HT-29 (cell line): Measurements from ENCODE around the gene NDUFA11. TPM values are rescaled to one million over a fixed set of nuclear protein-coding genes. Genes with fewer than 3 reads are reported as not detected.
"Not testable (repeated sequence)": the region's sequence is repeated elsewhere in the genome, so short reads cannot be mapped to it uniquely, and the experiment has no call there.

Source experiments
- DNase-seq: peaks from one replicate; pipeline ENCODE4 v3.0.0-alpha.2; 2015; ENCODE audit warnings: low spot score
- total RNA-seq: library from RNA; depleted of rRNA; stranded (reverse); fragments of >200 nt; shearing (Covaris generic); gene quantifications from 2 replicates; pipeline ENCODE4 v1.2.3, GENCODE V29; 2014

Gene NDUFA11
- total RNA-seq, 1 experiment from 2014 or later, result 313 TPM

DNA sequence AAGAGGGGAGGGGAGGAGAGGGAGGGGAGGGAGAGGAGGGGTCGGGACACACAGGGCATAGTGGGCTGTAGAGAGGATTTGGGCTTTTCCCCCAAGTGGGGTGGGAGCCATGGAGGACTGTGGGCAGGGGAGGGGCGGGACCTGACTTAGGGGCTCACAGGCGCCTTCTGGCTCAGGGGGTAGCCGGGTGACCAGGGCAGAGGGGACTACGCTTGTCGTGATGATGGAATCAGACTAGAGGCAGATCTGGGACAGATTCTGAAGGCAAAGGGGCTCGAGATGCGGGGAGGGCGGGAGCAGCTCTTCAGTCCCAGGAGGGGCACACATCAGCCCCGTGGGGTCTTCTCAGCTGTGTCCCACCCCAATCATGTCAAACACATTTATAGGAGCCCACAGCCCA, 13.5 kb downstream of the NDUFA11 start:
- no peak for DNase-seq

DNA sequence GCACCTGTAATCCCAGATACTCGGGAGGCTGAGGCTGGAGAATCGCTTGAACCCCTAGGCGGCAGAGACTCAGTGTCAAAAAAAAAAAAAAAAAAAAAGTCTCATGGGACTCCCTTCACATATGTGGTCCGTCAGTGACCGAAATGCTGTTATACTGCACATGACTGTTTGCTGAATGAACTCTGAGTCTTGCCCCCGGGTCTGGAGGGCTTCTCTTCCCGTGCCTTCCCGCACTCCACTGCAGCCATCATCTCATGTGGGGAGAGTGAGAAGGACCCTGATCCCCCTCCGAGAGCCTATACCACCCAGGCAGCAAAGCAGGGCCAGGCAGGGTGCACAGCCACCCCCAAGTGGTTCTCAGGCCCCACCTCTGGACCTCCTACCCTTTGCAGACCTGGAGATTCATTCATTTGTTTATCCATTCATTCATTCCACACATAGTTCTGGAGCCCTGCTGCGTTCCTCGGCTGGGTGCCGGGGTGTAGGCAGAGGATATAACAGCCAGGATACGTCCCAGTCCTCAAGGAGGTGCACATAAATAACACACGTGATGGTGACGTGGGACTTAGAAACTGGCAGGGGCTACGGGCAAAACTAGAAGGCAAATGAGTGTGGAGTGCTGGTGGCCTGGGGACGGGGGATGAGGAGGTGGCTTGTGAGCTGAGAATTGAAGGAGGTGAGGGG, 14.2 kb downstream of the NDUFA11 start:
- no peak for DNase-seq

DNA sequence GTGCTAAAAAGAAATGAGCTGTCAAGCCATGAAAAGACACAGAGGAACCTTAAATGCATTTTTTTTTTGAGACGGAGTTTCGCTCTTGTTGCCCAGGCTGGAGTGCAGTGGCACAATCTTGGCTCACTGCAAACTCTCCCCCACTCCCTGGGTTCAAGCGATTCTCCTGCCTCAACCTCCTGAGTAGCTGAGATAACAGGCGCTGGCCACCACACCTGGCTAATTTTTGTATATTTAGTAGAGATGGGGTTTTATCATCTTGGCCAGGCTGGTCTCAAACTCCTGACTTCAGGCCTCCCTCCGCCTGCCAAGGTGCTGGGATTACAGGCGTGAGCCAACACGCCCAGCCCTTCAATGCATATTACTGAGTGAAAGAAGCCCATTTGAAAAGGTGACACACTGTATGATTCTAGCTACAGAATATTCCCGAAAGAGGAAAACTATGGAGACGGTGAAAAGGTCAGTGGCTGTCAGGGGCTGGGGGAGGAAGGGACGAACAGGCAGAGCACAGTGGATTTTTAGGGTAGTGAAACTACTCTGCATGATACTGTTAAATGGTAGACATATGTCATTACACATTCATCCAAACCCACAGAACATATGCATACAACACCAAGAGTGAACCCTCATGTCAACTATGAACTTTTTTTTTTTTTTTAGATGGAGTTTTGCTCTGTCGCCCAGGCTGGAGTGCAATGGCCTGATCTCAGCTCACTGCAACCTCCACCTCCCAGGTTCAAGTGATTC, 19.4 kb downstream of the NDUFA11 start:
- DNase-seq, result not testable (repeated sequence)

DNA sequence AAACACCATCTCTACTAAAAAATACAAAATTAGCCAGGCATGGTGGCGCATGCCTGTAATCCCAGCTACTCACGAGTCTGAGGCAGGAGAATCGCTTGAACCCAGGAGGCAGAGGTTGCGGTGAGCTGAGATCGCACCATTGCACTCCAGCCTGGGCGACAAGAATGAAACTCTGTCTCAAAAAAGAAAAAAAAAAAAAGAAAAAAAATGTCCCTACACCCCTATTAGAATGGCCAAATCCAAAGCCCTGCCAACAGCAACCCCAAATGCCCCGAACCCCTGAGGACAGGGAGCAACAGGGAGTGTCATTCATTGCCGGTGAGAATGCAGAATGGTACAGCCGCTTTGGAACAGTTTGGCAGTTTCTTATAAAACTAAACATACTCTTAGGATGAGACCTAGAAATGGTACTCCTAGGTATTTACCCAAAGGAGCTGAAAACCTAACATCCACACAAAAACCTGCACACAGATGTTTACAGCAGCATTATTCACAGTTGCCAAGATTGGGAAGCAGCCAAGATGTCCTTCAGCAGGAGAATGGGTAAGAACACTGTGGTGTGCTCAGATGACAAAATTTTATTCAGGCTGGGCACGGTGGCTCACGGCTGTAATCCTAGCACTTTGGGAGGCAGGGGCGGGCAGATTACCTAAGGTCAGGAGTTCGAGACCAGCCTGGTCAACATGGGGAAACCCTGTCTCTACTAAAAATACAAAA, 20.3 kb downstream of the NDUFA11 start:
- DNase-seq, result not testable (repeated sequence)

DNA sequence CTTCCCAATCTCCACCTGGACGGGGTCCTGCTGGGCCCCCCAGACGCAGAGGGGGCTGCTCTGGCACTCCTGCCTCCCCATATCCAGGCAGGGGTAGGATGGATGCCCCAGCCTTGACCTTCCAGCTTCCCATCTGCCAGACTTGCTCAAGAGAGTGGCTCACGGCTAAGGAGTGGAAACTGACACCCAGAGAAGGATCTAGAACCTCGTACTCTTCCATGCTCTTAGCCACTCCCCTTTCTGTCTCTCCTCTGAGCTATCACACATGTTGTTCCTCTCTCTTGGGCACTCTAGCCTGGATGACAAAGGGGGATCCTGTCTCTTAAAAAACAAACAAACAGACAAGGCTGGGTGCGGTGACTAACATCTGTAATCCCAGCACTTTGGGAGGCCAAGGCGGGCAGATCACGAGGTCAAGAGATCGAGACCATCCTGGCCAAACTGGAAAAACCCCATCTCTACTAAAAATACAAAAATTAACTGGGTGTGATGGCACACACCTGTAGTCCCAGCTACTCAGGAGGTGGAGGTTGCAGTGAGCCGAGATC, 21.1 kb downstream of the NDUFA11 start:
- no peak for DNase-seq

DNA sequence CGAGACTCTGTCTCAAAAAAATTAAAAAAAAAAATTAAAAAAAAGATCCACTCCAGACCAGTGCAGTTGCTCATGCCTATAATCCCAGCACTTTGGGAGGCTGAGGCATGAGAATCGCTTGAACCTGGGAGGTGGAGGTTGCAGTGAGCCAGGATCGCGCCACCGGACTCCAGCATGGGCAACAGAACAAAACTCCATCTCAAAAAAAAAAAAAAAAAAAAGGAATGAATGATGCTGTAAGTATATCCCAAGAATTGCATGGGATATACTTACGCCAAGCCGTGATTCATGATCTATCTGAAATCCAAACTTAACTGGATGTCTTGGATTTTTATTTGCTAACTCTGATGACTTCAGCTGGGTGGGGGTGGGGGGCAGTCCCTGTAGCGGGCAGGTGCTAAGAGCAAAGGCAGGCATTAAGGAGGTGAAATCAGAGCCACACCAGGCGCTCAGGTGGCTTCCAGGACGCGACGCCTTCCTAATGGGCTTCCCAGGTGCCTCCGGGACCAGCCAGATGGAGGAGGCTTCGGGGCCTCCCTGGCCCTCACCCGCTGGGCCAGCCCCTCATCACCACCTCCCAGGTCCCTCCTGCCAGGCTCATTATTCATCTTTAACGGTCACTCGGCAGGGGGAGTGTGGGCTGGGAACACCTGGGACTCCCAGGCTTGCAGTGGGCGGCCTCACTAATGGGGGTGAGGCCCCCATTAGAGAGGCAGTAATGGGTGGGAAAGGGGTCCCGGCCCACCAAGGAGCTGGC, 21.9 kb downstream of the NDUFA11 start:
- DNase-seq, result no peak

DNA sequence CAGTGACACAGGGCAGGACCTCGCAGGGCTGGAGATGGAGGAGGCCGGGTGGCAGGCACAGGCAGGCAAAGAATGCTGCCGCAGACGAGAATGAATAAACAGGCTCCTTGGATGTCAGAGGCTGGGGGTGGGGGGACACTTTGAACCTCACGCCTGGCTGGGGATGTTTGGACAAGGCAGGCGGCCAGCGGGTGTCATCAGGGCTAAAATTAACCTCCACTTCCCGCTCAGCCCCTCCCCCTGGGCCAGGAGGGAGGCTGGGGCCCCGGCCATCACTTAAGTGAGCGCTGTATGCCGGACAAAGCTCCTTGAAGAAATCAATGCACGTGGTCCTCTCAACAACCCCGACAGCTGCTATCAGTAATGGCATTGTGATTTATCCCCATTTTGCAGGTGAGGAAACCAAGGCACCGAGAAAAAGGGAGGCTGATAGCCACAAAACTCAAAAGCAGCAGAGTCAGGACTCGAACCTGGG, 22.9 kb downstream of the NDUFA11 start:
- no peak for DNase-seq

DNA sequence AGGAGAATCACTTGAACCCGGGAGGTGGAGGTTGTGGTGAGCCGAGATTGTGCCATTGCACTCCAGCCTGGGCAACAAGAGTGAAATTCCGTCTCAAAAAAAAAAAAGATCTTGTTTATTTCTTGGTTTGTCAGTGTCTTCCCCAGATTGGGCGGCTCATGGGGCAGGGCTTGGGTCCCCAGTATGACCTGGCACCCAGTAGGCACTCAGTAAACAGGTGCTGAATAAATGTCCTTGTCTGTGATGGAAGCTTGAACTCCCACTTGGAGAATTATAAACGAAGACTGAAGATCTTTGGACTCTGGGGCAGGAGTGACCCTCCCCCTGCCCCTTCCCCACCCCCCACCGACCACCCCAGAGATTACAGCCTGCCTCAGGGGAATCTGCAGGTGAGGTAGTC, 23.4 kb downstream of the NDUFA11 start:
- no peak for DNase-seq

DNA sequence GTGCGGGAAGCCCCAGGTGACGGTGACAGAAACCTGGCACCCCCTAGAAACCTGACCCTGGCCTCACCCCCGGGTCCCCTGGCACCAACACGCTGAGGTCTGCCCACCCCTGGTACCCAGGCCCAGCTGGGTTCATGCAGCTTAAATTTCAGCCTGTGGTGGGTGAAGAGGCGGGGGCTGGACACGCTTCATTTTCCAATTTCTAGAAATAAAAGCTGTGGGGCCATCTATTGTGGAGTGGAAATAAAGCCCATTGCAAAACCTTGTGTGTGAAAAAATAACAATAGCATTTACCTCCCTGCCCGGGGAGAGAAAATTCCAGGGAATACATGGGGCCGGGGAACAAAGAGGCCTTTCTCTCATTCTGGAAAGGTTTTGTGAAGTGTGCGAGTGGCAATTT, 25.7 kb downstream of the NDUFA11 start:
- DNase-seq, result no peak

DNA sequence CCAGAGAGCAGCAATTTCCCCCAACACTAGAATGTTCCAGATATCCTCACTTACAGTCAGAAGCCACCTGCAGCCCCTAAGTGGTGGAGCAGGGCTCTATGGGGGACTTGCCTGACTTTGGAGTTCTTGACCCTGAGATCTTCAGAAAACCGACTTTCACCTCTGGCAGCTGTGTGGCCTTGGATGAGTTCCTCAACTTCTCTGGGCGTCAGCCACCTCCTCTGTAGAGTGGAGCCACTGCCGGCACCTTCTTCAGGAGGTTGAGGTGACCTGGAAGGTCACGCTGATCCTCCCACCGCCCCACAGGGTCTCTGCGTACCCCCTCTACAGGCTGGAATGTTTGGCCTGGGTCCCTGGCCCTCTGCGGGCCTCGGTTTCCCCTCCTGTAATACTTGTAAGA, 26.2 kb downstream of the NDUFA11 start:
- no peak for DNase-seq

DNA sequence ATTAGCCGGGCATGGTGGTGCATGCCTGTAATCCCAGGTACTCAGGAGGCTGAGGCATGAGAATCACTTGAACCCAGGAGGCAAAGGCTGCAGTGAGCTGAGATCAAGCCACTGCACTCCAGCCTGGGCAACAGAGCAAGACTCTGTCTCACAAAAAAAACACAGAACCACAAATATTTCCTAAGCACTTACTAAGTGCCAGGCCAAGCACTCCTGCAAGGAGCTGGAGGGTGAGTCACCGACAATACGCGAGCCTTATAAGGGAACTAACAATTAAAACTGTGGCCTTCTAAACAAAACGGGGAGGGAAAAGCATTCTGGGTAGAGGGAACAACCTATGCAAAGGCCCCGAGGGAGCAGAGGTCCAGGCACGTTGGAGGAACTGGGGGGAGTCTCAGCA, 29.1 kb downstream of the NDUFA11 start:
- DNase-seq, result not testable (repeated sequence)

DNA sequence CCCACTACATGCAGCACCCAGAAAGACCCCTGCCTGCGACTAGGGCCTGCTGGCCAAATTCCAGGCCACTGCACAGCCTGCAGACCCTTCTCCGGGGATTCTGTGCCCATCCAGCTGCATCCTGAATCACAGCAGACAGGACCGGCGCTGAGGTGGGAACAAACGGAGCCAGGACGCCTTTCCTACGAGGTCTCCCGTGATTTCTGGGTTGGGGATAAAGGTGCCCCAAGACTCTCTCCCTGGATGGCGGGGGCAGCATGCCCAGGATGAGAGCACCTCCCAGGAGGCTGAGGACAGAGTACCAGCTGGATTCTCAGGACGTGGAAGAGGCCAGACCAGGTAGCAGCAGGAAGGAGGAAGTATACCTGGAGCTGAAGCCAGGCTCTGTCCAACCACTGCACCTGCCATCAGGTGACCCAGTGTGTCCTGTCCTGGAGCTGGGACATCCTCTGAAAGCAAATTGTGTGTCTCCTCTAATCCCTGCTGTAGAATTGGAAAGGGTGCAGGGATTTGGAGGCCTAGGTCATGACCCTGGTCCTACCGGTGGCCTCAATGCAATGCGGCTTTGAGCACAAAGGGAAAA, 29.9 kb downstream of the NDUFA11 start:
- DNase-seq, result no peak

DNA sequence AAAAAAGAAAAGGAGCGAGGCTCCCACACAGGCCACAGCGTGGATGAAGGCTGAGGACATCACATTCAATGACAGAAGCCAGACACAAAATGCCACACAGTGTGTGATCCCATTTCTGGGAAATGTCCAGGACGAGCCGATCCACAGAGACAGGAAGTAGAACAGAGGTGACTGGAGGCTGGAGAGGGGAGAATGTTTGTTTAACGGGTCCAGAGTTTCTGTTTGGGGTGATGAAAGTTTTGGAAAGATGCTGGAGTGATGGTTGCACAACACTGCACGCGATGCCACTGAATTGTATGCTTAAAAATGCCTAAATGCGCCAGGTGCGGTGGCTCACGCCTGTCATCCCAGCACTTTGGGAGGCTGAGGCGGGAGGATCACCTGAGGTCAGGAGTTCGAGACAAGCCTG, 32.6 kb downstream of the NDUFA11 start:
- no peak for DNase-seq

DNA sequence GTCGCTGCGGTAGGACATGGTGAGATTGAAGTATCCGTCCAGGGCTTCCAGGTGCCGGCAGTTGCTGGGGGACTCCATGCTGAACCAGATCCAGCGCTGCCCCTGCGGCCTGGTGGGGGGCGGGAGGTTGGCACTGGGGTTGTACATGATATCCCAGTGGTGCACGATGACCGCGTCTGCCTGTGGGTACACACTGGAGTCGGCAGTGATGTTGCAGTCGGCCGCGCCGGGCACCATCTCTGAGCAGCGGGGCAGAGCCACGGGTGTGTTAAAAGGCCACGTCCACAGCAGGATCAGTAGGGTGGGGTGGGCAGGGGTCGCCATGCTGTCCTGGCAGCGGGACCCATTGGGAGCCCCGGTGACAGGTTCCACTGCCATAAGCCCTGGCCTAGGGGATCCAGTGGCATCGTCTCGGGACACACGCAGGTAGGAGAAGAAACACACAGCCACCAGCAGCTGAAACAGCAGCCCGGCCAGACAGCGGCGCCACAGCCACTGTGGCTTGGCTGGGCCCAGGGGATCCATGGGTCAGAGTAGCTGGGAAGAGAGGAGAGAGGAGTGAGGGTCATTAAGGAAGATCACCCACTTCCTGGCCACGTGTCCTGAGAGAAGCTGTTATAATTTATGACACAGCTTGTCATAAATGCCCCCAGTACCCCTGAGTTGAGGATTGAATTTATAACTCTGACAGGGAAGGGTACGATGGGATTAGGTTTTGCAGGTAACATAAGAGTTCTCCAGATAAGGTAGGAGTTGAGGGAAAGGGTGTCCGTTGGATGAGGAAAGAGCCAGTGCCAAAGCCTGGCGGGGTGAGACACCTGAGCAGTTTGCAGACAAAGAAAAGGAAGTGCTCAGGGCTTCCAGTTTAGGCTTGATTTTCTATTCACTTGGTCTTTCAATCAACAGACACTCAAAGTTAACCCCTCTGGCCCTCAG, 36.1 kb downstream of the NDUFA11 start:
- DNase-seq, result no peak

DNA sequence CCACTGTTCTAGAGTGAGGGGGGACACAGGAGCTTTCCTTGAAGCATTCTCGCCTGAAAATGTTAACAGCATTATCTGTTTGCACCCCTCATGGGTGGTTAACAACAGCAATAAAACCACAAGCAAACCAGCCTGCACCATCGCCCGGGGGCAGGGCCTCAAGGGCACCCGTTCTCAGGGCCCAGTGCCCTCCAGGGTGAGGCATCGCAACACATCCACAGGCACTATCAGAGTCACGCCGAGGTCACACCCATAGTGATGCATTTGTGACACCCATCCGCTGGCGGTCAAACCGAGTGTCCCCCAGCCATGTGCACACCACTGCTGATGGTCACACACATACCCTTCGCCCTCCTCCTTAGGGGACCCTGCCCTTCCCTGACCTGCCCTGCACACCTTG, 37.8 kb downstream of the NDUFA11 start:
- DNase-seq, result no peak

DNA sequence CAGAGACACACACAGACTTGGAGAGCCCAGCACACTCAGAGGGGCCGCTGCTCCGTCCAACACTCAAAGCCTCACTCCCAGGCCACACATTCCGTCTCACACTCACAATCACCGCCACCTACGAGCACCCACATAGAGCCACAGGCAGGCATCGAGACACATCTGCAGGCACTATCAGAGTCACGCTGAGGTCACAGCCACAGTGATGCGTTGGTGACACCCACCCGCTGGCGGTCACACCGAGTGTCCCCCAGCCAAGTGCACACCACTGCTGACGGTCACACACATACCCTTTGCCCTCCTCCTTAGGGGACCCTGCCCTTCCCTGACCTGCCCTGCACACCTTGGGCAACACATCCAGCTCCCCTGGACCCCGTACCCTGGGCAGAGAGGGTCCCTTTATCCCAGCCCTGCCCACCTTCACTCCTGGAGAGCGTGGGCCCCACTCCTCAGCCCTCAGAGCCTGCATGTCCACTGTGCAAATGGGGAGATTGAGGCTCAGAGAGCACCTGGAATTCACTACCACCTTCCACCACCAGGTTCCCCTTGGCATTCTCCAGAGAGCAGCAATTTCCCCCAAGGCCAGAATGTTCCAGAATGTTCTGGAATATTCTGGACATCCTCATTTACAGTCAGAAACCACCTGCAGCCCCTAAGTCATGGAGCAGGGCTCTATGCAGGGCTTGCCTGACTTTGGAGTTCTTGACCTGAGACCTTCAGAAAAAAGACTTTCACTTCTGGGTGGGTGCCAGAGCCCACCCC, 38.7 kb downstream of the NDUFA11 start:
- no peak for DNase-seq

DNA sequence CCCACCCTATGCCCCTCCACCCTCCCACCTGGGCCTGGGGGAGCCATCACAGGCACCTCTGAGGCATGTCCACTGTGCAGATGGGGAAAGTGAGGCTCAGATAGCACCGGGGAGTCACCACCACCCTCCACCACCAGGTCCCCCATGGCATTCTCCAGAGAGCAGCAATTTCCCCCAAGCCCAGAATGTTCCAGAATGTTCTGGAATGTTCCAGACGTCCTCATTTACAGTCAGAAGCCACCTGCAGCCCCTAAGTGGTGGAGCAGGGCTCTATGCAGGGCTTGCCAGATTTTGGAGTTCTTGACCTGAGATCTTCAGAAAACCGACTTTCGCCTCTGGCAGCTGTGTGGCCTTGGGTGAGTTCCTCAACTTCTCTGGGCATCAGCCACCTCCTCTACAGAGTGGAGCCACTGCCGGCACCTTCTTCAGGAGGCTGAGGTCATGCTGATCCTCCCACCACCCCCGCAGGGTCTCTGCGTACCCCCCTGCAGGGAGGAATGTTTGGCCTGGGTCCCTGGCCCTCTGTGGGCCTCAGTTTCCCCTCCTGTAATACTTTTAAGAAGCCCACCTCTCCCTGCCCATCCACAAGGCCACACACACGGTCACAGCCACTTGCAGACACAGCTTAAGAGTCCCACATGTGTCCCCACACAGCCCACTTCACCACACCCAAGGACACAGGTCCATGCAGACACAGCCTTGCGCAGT, 39.4 kb downstream of the NDUFA11 start:
- DNase-seq, result no peak

DNA sequence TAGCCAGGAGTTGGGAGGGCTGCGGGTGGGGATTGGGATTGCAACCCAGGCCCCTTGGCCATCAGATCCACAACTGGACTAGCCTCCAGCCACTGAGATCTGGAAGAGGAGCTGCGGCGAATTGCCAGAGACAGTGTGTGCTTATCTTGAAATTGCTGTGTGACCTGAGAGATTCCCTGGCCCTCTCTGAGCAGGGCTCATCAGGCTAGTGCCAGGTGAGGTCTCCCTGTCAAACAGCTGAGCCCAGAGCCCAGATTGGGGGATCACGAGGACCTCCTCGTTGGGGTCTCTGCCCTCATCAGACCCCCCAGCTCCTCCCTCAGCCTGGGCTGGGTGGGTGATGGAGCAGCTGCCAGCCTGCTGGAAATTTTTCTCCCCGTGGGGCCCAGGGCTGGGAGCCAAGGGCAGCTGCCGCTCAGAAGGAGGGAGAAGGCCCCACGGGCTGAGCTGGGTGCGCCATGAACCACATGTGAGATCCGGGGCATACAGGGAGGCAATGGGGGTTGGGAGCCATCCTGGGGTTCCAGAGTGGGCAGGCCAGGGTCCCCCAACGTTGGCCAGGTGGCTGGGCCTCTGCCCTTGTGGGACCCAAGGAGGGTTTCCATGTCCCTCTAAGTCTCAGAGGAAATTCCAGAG, 40.4 kb downstream of the NDUFA11 start:
- DNase-seq, result no peak
